Activated effector memory CD4-positive, alpha-beta T cell treated with anti-CD3 and anti-CD28 coated beads, Interleukin-2, amount 50 U/mL, for 16 hours (primary cell): ENCODE results near the gene ASGR1.
A peak's percentile ranks its signal among the peaks of the same experiment; 100 is the strongest.

Experiments
- DNase-seq: peaks from one replicate; pipeline ENCODE4 v3.0.0-alpha.2; 2020

Gene ASGR1

GRCh38 chr17:7216242-7217112 lies 37.3 kb upstream of the ASGR1 start:
- DNase-seq = no peak

- no peak for DNase-seq
Measured at GRCh38 chr17:7215652-7216180, 36.5 kb upstream of the ASGR1 start.

GRCh38 chr17:7215136-7215638 lies 36.0 kb upstream of the ASGR1 start:
- DNase-seq = no peak

GRCh38 chr17:7214300-7215135 lies 35.3 kb upstream of the ASGR1 start:
- DNase-seq = peak; percentile 99

GRCh38 chr17:7213895-7214299 lies 34.7 kb upstream of the ASGR1 start:
- peak; percentile 88 for DNase-seq

- DNase-seq = no peak
Measured at GRCh38 chr17:7211491-7212273, 32.5 kb upstream of the ASGR1 start.

GRCh38 chr17:7208754-7209460 lies 29.7 kb upstream of the ASGR1 start:
- no peak for DNase-seq

GRCh38 chr17:7208027-7208571 lies 28.9 kb upstream of the ASGR1 start:
- DNase-seq = no peak

GRCh38 chr17:7207120-7208001 lies 28.2 kb upstream of the ASGR1 start:
- no peak for DNase-seq

- no peak for DNase-seq
Measured at GRCh38 chr17:7205561-7205960, 26.4 kb upstream of the ASGR1 start.

GRCh38 chr17:7204828-7205461 lies 25.8 kb upstream of the ASGR1 start:
- peak; percentile 97 for DNase-seq

GRCh38 chr17:7204336-7204735 lies 25.2 kb upstream of the ASGR1 start:
- DNase-seq = no peak

GRCh38 chr17:7203391-7203790 lies 24.2 kb upstream of the ASGR1 start:
- DNase-seq = no peak

GRCh38 chr17:7196651-7197401 lies 17.7 kb upstream of the ASGR1 start:
- no peak for DNase-seq

- DNase-seq = no peak
Measured at GRCh38 chr17:7195971-7196370, 16.8 kb upstream of the ASGR1 start.

GRCh38 chr17:7192271-7192937 lies 13.2 kb upstream of the ASGR1 start:
- DNase-seq = no peak

- peak; percentile 66 for DNase-seq
Measured at GRCh38 chr17:7191571-7192270, 12.6 kb upstream of the ASGR1 start.

GRCh38 chr17:7191069-7191468 lies 11.9 kb upstream of the ASGR1 start:
- peak; percentile 53 for DNase-seq
